DMS153 treated with DMSO at 0.1 percent for 48 hours (cell line): ENCODE results near the gene TNNC1.

ENCODE experiments used
- DNase-seq: peaks from one replicate; lab custom pipeline; 2025; ENCODE audit not compliant: unreplicated experiment; lab: John Stamatoyannopoulos, UW

Gene TNNC1

DNA sequence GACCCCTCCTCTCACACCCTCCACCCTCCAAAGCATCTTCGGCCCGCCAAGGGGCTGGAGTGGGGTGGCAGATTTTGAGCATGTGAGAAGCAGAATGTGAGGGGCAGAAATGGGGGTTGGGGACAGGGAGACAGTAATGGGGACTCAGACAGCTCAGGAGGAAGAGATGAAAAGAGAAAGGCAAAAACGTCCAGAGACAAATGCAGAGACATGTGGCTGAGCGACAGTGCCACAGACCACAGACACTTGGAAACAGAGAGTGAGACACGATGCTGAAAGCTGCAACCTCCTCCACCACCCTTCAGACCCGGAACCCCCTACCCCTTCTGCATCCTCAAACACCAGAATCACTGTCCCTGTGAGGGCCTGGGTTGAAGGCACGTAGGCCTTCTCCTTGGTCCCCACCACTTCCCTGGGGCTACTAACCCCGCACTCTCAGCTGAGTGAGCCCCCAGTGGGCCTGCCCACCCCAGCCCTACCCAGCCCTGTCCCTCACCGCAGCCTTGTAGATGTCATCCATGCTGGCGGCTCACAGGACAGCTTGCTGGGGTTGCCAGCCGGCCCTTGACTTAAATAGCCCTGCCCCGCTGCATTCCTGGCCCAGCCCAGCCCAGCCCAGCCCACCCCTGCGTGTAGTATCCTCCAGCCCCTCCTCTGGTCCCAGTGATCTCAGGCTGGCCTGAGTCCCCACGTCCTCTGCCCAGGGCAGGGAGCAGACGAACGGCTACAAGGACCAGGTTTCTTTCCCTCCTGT is at the start of gene TNNC1:
Gene TNNC1, minus strand, starts transcription at position 546 of the 754 bp plus-strand sequence. Its CDS starts 26 bp downstream, at position 520.
- no peak for DNase-seq

DNA sequence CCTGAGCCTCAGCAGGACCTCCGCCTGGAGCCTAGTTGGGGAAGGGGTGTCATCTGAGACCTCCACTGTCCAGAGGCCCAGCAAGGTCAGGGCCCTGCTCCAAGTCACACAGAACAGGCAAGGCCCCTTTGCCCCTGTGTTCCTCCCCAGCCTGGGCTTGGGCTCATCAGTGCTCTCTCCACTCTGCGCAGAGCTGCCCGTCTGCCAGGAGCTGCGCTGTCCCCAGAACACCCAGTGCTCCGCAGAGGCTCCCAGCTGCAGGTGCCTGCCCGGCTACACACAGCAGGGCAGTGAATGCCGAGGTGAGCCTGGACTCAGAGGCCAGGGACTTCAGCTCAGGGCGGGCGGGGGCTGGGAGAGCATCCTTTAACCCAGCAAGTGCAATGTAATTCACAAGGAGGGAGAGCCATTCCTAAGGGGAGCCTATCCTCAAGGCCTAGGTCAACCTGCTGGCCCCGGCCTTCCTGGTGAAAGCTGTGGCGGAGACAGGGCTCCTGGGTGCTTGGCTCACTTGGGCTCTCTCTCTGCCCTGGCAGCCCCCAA is 49.0 kb upstream of the TNNC1 start:
- DNase-seq = no peak

- no peak for DNase-seq
These were observed 48.2 kb upstream of the TNNC1 start for GRCh38 chr3:52502001-52502400.

DNA sequence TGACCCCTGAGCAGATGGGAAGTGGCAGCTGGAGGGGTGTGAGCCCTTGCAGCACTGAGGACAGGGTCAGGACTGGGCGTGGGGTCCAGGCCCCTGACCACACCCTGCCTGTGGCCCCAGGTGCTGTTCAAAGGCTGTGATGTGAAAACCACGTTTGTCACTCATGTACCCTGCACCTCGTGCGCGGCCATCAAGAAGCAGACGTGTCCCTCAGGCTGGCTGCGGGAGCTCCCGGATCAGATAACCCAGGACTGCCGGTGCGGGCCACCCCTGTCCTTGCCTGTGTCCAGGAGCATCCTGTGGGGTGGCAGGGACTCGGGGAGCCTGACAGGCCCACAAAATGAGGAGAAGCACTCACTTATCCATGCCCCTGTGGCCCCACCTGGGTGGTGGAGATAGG is 47.2 kb upstream of the TNNC1 start:
- DNase-seq = no peak

GRCh38 chr3:52498137-52499054 is 44.6 kb upstream of the TNNC1 start:
- DNase-seq = no peak

GRCh38 chr3:52495777-52496602 is 42.1 kb upstream of the TNNC1 start:
- no peak for DNase-seq

DNA sequence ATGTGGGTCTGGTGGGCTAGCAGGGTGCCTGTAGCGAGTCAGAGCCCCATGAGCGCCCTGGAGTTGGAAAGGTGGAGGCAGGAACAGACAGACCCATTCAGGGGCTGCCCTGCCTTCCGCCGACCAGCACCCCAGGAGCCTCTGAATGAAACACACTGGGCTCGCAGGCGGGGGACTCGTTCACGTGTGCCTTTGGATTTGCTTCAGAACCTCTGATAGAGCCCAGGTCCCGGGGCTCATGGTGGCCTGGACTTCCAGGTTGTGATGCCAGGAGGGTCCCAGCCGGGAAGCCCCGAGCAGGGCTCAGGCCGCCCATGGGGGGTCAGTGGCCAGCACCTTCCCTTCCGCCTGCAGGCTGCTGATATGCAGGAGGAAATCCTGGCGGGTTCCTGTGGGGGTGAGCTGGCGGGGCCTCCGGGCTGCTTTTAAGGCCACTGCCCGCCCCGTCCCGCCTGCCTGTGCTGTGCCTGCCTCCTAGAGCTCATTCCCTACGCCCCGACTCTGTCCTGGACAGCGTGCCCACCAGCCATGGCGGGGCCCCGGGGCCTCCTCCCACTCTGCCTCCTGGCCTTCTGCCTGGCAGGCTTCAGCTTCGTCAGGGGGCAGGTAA is 41.1 kb upstream of the TNNC1 start, which contains the start of gene STAB1:
Gene STAB1, plus strand, starts transcription at position 453 of the 610 bp plus-strand sequence. Its CDS starts 76 bp downstream, at position 529.
- DNase-seq = no peak

DNA sequence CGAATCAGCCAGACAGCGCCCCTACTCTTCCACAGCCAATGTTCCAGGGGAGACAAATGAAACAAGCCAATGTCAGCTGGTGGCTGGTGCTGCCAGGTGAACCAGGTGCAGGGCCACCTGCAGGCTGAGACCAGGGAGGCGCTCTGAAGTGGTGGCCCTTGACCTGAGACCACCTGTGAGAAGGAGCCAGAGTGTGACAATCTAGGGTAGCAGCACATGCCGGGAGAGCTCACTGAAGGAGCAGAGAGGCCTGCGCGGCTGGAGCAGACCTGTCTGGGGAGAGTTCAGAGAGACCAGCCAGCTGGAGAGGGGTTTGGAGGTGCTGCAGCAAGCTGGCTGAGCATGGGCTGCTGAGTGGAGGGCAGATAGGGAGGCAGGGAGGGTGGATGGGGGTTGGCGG is 40.6 kb upstream of the TNNC1 start:
- DNase-seq = no peak

GRCh38 chr3:52493232-52494017 is 39.6 kb upstream of the TNNC1 start:
- no peak for DNase-seq

GRCh38 chr3:52492059-52492458 is 38.2 kb upstream of the TNNC1 start:
- DNase-seq = no peak

GRCh38 chr3:52490939-52491526 is 37.2 kb upstream of the TNNC1 start:
- no peak for DNase-seq

DNA sequence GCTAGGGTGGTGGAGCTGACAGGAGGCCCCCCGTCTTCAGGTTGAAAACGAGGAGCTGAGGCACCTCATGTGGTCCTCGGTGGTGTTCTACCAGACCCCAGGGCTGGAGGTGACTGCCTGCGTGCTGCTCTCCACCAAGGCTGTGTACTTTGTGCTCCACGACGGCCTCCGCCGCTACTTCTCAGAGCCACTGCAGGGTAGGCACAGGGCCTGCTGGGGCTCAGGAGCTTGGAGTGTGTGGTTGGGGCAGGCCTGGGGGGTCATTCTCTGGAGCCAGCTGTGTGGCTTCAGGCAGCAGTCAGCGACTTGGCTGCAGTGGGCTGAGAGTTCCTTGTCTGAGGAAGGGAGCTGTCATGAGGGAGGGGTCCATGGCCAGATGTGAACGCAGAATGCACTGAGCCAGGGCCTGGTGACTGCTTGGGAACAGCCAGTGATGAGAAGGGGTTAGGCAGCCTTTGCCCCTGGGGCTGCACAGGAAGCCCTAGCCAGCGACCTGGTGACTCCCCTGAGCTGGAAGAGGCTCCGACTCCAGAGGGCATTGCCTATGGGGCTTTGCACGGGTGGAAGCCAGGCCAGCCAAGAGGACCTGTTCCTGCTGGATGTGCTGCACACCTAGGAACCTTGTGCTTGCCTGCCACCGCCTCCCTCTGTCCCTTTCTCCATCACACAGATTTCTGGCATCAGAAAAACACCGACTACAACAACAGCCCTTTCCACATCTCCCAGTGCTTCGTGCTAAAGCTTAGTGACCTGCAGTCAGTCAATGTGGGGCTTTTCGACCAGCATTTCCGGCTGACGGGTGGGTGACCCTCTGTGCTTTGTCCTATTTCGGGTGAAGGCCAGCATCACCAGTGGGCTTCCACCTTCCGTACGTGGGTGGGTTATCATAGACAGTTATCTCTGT is 36.4 kb upstream of the TNNC1 start:
- no peak for DNase-seq

GRCh38 chr3:52489453-52489852 is 35.6 kb upstream of the TNNC1 start:
- DNase-seq = no peak

GRCh38 chr3:52488746-52489145 is 34.9 kb upstream of the TNNC1 start:
- DNase-seq = no peak

DNA sequence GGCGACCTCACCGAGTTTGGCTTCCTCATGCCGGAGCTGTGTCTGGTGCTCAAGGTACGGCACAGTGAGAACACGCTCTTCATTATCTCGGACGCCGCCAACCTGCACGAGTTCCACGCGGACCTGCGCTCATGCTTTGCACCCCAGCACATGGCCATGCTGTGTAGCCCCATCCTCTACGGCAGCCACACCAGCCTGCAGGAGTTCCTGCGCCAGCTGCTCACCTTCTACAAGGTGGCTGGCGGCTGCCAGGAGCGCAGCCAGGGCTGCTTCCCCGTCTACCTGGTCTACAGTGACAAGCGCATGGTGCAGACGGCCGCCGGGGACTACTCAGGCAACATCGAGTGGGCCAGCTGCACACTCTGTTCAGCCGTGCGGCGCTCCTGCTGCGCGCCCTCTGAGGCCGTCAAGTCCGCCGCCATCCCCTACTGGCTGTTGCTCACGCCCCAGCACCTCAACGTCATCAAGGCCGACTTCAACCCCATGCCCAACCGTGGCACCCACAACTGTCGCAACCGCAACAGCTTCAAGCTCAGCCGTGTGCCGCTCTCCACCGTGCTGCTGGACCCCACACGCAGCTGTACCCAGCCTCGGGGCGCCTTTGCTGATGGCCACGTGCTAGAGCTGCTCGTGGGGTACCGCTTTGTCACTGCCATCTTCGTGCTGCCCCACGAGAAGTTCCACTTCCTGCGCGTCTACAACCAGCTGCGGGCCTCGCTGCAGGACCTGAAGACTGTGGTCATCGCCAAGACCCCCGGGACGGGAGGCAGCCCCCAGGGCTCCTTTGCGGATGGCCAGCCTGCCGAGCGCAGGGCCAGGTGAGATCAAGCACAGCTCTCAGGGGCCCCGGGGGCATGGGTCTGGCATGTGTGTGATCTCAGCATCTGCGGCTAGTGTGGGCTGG is 34.2 kb upstream of the TNNC1 start:
- no peak for DNase-seq

- no peak for DNase-seq
These were observed 33.4 kb upstream of the TNNC1 start for GRCh38 chr3:52487050-52487787.
